ENCODE measurements around the gene SLC1A1.

SLC1A1 gene

GRCh38 chr9:4572184-4572826 is 82.0 kb downstream of the SLC1A1 start:
- H3K4me3 ChIP-seq (ENCODE audit: low read depth, low read length): no peak overlapping the region

GRCh38 chr9:4573176-4573575 is 82.9 kb downstream of the SLC1A1 start:
- H3K4me3 ChIP-seq (ENCODE audit: low read depth, low read length): no peak overlapping the region
- DNase-seq (ENCODE audit: low read depth): no peak

More at GRCh38 chr9:4572184-4572826, 82.0 kb downstream of the SLC1A1 start:
- DNase-seq (ENCODE audit: low read depth): no peak

DNA sequence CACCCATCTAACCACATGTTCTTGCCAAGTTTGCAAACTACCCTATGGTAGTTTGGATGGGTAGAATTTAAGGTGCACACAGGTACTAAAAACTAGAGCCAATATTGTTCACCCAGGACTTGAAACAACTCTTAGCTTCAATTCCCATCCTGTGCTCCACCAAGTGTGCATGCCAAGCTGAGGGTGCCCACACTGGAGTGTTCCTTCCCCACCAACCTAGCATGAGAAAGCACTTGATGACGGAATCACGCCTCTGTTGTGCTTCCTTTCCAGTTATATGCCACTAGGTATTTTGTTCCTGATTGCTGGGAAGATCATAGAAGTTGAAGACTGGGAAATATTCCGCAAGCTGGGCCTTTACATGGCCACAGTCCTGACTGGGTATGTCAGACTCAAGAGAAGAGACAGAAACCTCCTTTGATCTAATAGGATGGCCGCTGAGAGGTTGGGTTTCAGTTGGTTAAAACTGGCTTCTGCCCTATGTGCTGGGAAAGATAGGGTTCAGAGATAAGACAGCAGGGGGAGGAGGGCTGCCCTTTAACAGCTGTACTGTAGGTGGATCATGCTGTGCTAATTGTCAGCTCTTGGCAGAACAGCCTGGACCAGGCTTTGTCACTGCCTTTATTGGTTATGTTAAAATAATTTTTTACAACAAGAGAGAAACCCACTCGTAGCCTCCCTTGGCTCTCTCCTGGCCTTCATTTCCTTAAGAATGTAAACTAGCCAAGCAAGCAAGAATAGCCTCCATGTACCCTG is 83.5 kb downstream of the SLC1A1 start:
- no peak overlapping the region for H3K4me3 ChIP-seq (ENCODE audit: low read depth, low read length)
- DNase-seq (ENCODE audit: low read depth): no peak

DNA sequence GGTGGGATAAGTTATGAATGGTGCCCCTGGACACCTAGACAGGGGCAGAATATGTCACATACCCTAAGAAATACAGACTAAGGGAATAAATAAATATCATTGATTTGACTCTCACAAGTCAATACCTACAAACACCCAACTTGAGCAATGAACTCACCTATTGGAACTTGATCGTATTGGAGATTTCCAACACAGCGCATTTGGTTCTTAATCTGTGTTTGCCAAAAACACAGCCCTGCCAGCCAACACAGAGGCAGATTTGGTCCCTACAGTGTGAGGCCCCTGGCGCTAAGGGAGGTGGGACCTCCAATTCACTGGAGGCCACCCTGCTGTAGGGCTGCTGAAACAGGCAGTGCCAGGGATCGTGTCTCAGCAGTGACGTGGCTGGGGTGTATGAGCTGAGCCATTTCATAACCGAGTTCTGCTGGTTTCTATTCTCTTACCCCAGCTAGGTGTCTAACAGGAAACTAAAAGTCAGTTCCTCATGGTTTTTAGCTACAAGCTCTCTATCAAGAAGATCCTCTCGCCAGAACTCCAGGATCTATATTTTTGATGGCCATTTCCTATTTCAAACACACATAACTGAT is 84.5 kb downstream of the SLC1A1 start:
- no peak overlapping the region for H3K4me3 ChIP-seq (ENCODE audit: low read depth, low read length)
- DNase-seq (ENCODE audit: low read depth): no peak

GRCh38 chr9:4575997-4576396 is 85.7 kb downstream of the SLC1A1 start:
- no peak overlapping the region for H3K4me3 ChIP-seq (ENCODE audit: low read depth, low read length)

GRCh38 chr9:4576448-4576847 is 86.2 kb downstream of the SLC1A1 start:
- no peak for DNase-seq (ENCODE audit: low read depth)
- H3K4me3 ChIP-seq (ENCODE audit: low read depth, low read length): no peak overlapping the region

More at GRCh38 chr9:4575997-4576396, 85.7 kb downstream of the SLC1A1 start:
- no peak for DNase-seq (ENCODE audit: low read depth)

DNA sequence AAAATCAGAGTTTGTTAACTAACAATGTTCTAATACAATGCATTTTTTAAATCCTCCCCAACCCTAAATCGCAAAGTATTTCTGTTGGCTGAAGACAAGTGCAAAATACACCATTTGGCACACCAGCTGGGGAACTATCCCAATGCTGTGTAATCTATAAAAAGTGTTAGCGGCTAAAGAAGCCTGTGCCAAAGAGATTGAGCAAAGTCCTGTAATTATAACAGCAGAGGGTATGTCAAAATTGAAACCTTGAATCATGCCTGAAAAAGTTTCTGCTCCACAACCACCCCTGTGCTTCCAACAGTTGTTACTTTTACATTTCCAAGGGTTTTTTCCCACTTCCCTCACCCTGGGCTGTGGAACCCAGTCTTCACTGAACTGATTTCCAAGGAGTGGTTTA is 88.7 kb downstream of the SLC1A1 start:
- no peak for DNase-seq (ENCODE audit: low read depth)

GRCh38 chr9:4581035-4581760 is 90.9 kb downstream of the SLC1A1 start:
- no peak for DNase-seq (ENCODE audit: low read depth)
- H3K4me3 ChIP-seq (ENCODE audit: low read depth, low read length): no peak overlapping the region

More for the DNA sequence above, 88.7 kb downstream of the SLC1A1 start:
- H3K4me3 ChIP-seq (ENCODE audit: low read depth, low read length): no peak overlapping the region

DNA sequence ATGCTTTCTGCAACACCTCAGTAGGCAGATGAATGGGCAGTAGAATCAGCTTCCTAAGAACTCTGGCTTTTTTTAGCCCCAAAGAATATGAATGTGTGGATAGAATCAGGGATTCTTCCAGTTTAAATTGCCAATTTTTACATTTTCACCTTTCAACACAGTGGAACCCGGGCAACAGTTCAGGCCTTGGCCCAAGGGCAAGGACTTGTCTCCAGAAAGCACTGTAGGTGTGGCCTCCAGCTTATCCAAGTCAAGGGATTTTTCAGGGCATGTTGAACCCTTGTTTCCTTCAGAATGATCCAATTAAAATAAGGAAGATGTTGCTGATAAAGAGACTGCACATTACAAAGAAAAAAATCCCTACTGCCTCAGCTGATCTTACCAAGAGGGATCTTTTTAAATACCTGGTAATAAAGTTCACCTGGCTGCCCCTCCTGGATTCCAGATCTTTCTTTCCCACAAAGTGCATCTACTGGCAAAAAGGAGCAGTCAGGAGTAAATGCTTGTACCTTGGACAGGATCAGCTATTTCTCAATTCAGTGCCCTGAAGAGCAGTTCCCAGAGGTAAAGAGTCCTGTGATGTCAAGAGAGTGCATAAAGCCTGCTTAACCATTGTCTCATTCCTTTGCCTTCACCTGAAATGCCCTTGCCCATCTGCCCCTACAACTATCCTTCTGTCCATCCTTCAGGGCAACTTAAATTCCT is 91.7 kb downstream of the SLC1A1 start:
- H3K4me3 ChIP-seq (ENCODE audit: low read depth, low read length): no peak overlapping the region
- no peak for DNase-seq (ENCODE audit: low read depth)

DNA sequence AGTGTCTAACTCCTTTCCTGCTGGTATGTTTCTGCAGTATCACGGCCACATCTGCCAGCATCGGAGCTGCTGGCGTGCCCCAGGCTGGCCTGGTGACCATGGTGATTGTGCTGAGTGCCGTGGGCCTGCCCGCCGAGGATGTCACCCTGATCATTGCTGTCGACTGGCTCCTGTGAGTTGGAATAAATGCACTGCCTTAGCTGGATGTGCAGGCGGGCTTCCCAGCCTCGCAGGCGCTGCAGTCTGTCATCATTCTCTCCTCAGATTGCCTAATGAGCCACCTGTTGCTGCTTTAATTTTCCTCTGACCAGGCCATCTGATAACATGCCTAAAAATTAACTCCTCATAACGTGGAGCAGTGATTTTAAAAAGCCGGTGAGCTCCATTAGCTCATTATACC is 92.7 kb downstream of the SLC1A1 start:
- H3K4me3 ChIP-seq (ENCODE audit: low read depth, low read length): no peak overlapping the region
- no peak for DNase-seq (ENCODE audit: low read depth)

GRCh38 chr9:4584636-4585035 is 94.4 kb downstream of the SLC1A1 start:
- H3K4me3 ChIP-seq (ENCODE audit: low read depth, low read length): no peak overlapping the region
- no peak for DNase-seq (ENCODE audit: low read depth)

DNA sequence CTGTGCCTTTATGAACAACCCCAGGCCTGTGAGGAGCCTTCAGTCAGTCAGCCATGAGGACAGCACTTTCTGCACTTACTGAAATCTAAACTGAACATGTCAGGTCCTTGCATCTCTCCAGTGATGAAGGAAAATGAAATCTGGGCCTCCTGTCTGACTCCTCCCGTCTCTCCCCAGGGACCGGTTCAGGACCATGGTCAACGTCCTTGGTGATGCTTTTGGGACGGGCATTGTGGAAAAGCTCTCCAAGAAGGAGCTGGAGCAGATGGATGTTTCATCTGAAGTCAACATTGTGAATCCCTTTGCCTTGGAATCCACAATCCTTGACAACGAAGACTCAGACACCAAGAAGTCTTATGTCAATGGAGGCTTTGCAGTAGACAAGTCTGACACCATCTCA is 94.9 kb downstream of the SLC1A1 start:
- DNase-seq (ENCODE audit: low read depth): no peak
- no peak overlapping the region for H3K4me3 ChIP-seq (ENCODE audit: low read depth, low read length)

DNA sequence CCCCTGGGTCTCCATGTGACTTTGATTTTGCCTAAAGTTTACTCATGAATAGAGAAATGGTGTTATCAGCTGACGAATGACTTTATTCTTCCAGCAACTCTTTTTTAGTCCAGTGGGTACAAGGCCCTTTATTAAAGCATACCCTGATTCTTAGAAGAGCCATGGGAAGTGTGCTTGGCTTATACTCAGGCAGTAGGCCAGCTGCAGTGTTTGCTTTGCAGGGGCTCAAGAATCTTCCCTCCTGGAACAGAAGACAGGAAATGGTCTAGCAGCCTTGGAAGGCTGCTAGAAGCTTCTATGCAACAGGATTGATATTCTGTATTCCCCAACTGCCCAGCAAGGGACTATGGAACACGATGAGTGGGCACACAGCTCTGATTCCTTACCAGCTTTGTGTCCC is 98.5 kb downstream of the SLC1A1 start:
- H3K4me3 ChIP-seq (ENCODE audit: low read depth, low read length): no peak overlapping the region
- no peak for DNase-seq (ENCODE audit: low read depth)

DNA sequence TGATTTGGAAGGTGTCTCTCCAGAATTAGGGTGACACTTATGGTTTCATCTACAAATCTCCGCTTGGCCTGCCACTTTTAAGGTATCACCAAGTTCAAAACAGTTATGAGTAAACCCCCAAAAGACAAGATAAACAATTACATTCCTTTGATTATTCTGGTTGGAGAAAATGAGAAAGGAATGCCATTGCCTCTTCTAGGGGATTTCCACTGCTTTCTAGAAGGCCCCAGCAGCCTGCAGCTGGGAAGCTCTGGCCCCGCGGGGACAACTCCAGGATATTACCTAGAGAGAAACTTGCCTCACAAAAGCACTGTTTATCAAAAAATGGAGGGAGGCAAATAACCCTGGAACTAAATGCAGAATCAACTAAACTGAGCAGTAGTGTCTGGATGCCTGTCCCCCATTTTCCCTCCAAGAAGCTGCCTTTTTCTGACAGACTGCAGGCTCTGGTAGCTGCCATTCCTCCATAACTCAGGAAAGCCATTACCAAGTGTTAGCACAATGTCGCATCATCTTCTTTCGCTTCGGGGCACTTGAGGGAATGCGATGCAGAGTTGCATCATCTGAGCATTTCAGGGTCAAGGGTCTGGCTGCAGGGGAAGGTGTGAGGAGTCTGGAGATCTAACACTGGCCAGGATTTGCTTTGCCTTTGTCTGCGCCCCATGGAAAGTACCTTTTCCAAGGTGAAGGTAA is 100.3 kb downstream of the SLC1A1 start:
- H3K4me3 ChIP-seq (ENCODE audit: low read depth, low read length): no peak overlapping the region
- DNase-seq (ENCODE audit: low read depth): no peak

GRCh38 chr9:4591123-4591500 is 100.8 kb downstream of the SLC1A1 start:
- no peak overlapping the region for H3K4me3 ChIP-seq (ENCODE audit: low read depth, low read length)
- DNase-seq (ENCODE audit: low read depth): no peak

DNA sequence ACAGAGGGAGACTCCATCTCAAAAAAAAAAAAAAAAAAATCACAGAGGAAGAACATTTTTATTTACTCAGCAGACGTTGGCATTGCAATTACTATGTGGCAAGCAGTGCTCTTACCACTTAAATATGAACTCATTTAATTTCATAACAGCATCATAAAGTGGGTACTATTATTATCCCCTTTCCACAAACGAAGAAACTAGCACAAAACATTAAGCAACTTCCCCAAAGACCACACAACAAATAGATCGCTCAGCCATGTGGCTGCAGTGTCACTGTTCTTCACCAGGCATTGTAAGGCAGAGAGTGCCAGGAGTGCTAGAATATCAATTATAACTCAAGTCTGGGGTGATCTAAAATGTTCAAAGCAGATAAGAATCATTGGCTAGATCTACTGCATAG is 102.0 kb downstream of the SLC1A1 start:
- no peak for DNase-seq (ENCODE audit: low read depth)
- H3K4me3 ChIP-seq (ENCODE audit: low read depth, low read length): no peak overlapping the region

DNA sequence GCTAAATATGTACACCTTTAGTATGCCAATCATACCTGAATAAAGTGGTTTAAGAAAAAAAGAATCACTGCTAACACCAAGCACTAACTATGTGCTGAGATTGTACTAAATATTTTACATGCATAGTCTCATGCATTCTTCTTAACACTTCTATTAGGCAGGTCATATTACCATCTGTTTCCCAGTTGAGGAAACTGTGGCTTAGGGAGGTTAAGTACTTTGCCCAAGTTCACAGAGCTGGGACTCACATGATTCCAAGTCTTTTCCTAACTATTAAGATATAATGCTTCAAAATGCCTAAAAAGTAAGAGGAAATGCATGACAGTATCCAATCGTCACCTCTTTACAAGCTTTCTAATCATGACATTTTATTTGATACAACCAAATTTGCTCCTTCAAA is 102.6 kb downstream of the SLC1A1 start:
- no peak overlapping the region for H3K4me3 ChIP-seq (ENCODE audit: low read depth, low read length)
- no peak for DNase-seq (ENCODE audit: low read depth)

GRCh38 chr9:4594545-4594944 is 104.3 kb downstream of the SLC1A1 start:
- no peak for DNase-seq (ENCODE audit: low read depth)
- H3K4me3 ChIP-seq (ENCODE audit: low read depth, low read length): no peak overlapping the region

DNA sequence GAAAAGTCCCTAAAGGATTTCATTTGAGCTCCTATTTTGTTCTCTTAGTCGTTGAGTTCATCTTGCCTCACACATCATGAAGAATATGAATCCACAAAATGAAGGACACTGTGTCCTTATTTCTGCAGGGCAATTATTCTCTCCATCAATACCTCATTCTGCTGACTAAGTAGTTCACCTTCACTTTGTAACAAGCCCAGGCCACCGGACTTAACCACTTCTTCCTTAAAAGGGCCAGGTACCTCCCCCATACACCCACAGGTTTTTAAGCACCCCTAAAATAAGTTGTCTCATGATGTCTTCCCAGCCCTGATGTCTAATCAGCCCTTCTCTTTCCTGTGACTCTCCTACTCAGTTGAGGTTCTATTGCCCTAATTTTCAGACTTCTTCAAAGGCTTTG is 104.7 kb downstream of the SLC1A1 start:
- no peak overlapping the region for H3K4me3 ChIP-seq (ENCODE audit: low read depth, low read length)
- DNase-seq (ENCODE audit: low read depth): no peak
